H1 (cell line): Measurements from ENCODE around the gene RSAD2. TPM values are rescaled to one million over a fixed set of nuclear protein-coding genes. Genes with fewer than 3 reads are reported as not detected.

ENCODE experiments used
- CTCF ChIA-PET: fragments of 300-600 bp; sonication (Branson Sonifier 250); formaldehyde crosslinking; loops from one replicate; lab custom pipeline; 2021; ENCODE audit not compliant: partially characterized antibody; lab: Charles Lee
- POLR2A ChIA-PET: fragments of 300-600 bp; sonication (Branson Sonifier 250); formaldehyde crosslinking; loops from one replicate; lab custom pipeline; 2021; ENCODE audit warnings: inconsistent platforms; ENCODE audit not compliant: partially characterized antibody; lab: Charles Lee
- DNase-seq, 2 experiments: peaks; one replicate each; pipeline versions ENCODE4 v3.0.0 to v3.0.0-alpha.2; 2010 to 2022; ENCODE audit warnings: low spot score in 2 of 2, low read depth in 1 of 2, mixed read lengths in 1 of 2
- FAIRE-seq: peaks from 2 replicates; lab custom pipeline; 2011; peaks lifted over from hg19 to GRCh38; lab: Jason Lieb, UNC
- H2AFZ ChIP-seq: 2 replicates; pipeline ENCODE4 v1.8.1; 2012; ENCODE audit warnings: low read length, inconsistent platforms
- H2AK5ac ChIP-seq: 2 replicates; pipeline ENCODE4 v1.6.1; 2013; ENCODE audit warnings: low read depth, low read length
- H2BK120ac ChIP-seq: replicated peaks from 2 replicates; pipeline ENCODE3; 2013; ENCODE audit warnings: low read depth, low read length, inconsistent platforms
- H2BK12ac ChIP-seq: 2 replicates; pipeline ENCODE4 v1.6.1; 2013; ENCODE audit warnings: low read depth, low read length
- H2BK15ac ChIP-seq: 2 replicates; pipeline ENCODE4 v1.6.1; 2013; ENCODE audit warnings: low read length
- H2BK20ac ChIP-seq: 2 replicates; pipeline ENCODE4 v1.6.1; 2013; ENCODE audit warnings: low read length
- H2BK5ac ChIP-seq: 2 replicates; pipeline ENCODE4 v1.6.1; 2013; ENCODE audit warnings: low read depth, low read length
- H3K14ac ChIP-seq: 2 replicates; pipeline ENCODE4 v1.6.1; 2013; ENCODE audit warnings: inconsistent platforms; ENCODE audit not compliant: insufficient read length
- H3K18ac ChIP-seq: 2 replicates; pipeline ENCODE4 v1.6.1; 2013; ENCODE audit warnings: low read length; ENCODE audit errors: extremely low read depth
- H3K23ac ChIP-seq: 2 replicates; pipeline ENCODE4 v1.6.1; 2013; ENCODE audit warnings: inconsistent platforms; ENCODE audit not compliant: insufficient read length
- H3K23me2 ChIP-seq: 2 replicates; pipeline ENCODE4 v1.6.1; 2013; ENCODE audit warnings: low read depth, low read length
- H3K27ac ChIP-seq: 2 replicates; pipeline ENCODE4 v1.6.1; 2011; ENCODE audit warnings: low read depth, low read length, inconsistent platforms
- H3K27me3 ChIP-seq, 4 experiments: replicated peaks in 1 of 4; 1 replicate in 1 of 4; 2 replicates in 3 of 4; pipeline versions ENCODE4 v1.6.1 to v1.8.1; 2011 to 2013; ENCODE audit warnings: low read length in 3 of 4, mild to moderate bottlenecking in 3 of 4, inconsistent platforms in 2 of 4, mixed read lengths in 2 of 4, moderate library complexity in 1 of 4; ENCODE audit not compliant: control insufficient read depth in 3 of 4, insufficient read depth in 3 of 4; ENCODE audit errors: extremely low read depth in 1 of 4
- H3K36me3 ChIP-seq, 4 experiments: 2 replicates each; pipeline versions ENCODE4 v1.6.1 to v1.8.1; 2011 to 2013; ENCODE audit warnings: mild to moderate bottlenecking in 4 of 4, low read length in 3 of 4, moderate library complexity in 2 of 4, control low read depth in 1 of 4, inconsistent platforms in 1 of 4; ENCODE audit not compliant: insufficient read depth in 4 of 4, control insufficient read depth in 2 of 4
- H3K4ac ChIP-seq: replicated peaks from 2 replicates; pipeline ENCODE3; 2013; ENCODE audit warnings: low read length, low read depth, mixed read lengths, inconsistent platforms; ENCODE audit not compliant: insufficient read length
- H3K4me1 ChIP-seq, 4 experiments: replicated peaks in 1 of 4; 1 replicate in 1 of 4; 2 replicates in 3 of 4; pipeline versions ENCODE4 v1.6.1 to v1.8.1; 2011 to 2013; ENCODE audit warnings: low read length in 3 of 4, inconsistent platforms in 2 of 4, mixed read lengths in 1 of 4; ENCODE audit not compliant: insufficient read depth in 4 of 4, control insufficient read depth in 3 of 4
- H3K4me2 ChIP-seq, 2 experiments: 2 replicates each; pipeline versions ENCODE4 v1.6.1 to v1.8.1; 2011 to 2013; ENCODE audit warnings: low read depth in 2 of 2, low read length in 2 of 2, control low read depth in 1 of 2, inconsistent platforms in 1 of 2, mild to moderate bottlenecking in 1 of 2; ENCODE audit not compliant: insufficient read depth in 1 of 2
- H3K4me3 ChIP-seq, 4 experiments: fragments of 200-600, 300-600 bp in 1 of 4; sonication (generic), shearing (Covaris generic), sonication (Bioruptor Twin) in 1 of 4; 2 replicates each; pipeline versions ENCODE4 v1.5.1 to v1.8.1; 2011 to 2016; ENCODE audit warnings: low read length in 4 of 4, low read depth in 3 of 4, control low read depth in 2 of 4, inconsistent platforms in 2 of 4, mild to moderate bottlenecking in 2 of 4, mixed read lengths in 1 of 4, moderate library complexity in 1 of 4; ENCODE audit not compliant: insufficient read depth in 2 of 4; ENCODE audit errors: extremely low read depth in 1 of 4
- H3K56ac ChIP-seq: replicated peaks from 2 replicates; pipeline ENCODE3; 2013; ENCODE audit warnings: low read depth, mild to moderate bottlenecking, mixed read lengths, low read length, inconsistent platforms; ENCODE audit not compliant: insufficient read length
- H3K79me1 ChIP-seq: 2 replicates; pipeline ENCODE4 v1.6.1; 2013; ENCODE audit warnings: low read depth, low read length, control low read depth
- H3K79me2 ChIP-seq, 2 experiments: 2 replicates each; pipeline versions ENCODE4 v1.6.1 to v1.8.1; 2012 to 2013; ENCODE audit warnings: low read length in 2 of 2, mild to moderate bottlenecking in 2 of 2, inconsistent platforms in 1 of 2; ENCODE audit not compliant: insufficient read depth in 2 of 2, control insufficient read depth in 1 of 2
- H3K9ac ChIP-seq, 4 experiments: replicated peaks in 1 of 4; 1 replicate in 1 of 4; 2 replicates in 3 of 4; pipeline versions ENCODE4 v1.6.1 to v1.8.1; 2011 to 2013; ENCODE audit warnings: low read depth in 3 of 4, low read length in 3 of 4, control low read depth in 2 of 4, mild to moderate bottlenecking in 2 of 4, moderate library complexity in 2 of 4, inconsistent platforms in 1 of 4; ENCODE audit errors: extremely low read depth in 1 of 4
- H3K9me3 ChIP-seq, 2 experiments: 2 replicates each; pipeline versions ENCODE4 v1.6.1 to v1.8.1; 2012 to 2013; ENCODE audit warnings: mild to moderate bottlenecking in 2 of 2, moderate library complexity in 2 of 2, control low read depth in 1 of 2, inconsistent platforms in 1 of 2, low read depth in 1 of 2, low read length in 1 of 2, mixed read lengths in 1 of 2; ENCODE audit not compliant: insufficient read depth in 2 of 2
- H4K20me1 ChIP-seq, 2 experiments: replicated peaks in 1 of 2; 2 replicates each; pipeline versions ENCODE3 to v1.8.1; 2011 to 2013; ENCODE audit warnings: inconsistent platforms in 2 of 2, low read length in 2 of 2, mild to moderate bottlenecking in 1 of 2; ENCODE audit not compliant: insufficient read depth in 2 of 2, control insufficient read depth in 1 of 2
- H4K5ac ChIP-seq: 2 replicates; pipeline ENCODE4 v1.6.1; 2013; ENCODE audit warnings: low read length, low read depth, mixed read lengths, inconsistent platforms; ENCODE audit not compliant: insufficient read length
- H4K8ac ChIP-seq: 2 replicates; pipeline ENCODE4 v1.8.0; 2013; ENCODE audit warnings: mild to moderate bottlenecking, moderate library complexity, low read length, inconsistent platforms; ENCODE audit not compliant: insufficient read depth; ENCODE audit errors: extremely low read depth
- H4K91ac ChIP-seq: replicated peaks from 2 replicates; pipeline ENCODE3; 2013; ENCODE audit warnings: low read length, mixed read lengths, inconsistent platforms; ENCODE audit not compliant: insufficient read length
- ATF3 ChIP-seq: IDR thresholded peaks from 2 replicates; pipeline ENCODE4 v1.6.1; 2011; ENCODE audit warnings: low read depth, mild to moderate bottlenecking, low read length; ENCODE audit not compliant: insufficient read depth
- CBX5 ChIP-seq: fragments of 300-800, 300-1000 bp; sonication (generic); IDR thresholded peaks from 2 replicates; pipeline ENCODE4 v1.7.1; 2016; ENCODE audit warnings: antibody characterized with exemption, low read length, low read depth
- EZH2 ChIP-seq: fragments of 200-600 bp; sonication (generic); IDR thresholded peaks from 2 replicates; pipeline ENCODE4 v1.7.1; 2012; ENCODE audit warnings: low read depth, mild to moderate bottlenecking, moderate library complexity, low read length, inconsistent platforms; ENCODE audit not compliant: severe bottlenecking
- GTF2F1 ChIP-seq: IDR thresholded peaks from 2 replicates; pipeline ENCODE4 v1.6.1; 2012; ENCODE audit warnings: low read depth, low read length, improper control_type of control experiment, borderline replicate concordance
- JUN ChIP-seq: IDR thresholded peaks from 2 replicates; pipeline ENCODE4 v1.6.1; 2011; ENCODE audit warnings: low read depth, mild to moderate bottlenecking, improper control_type of control experiment, low read length
- JUND ChIP-seq: IDR thresholded peaks from 2 replicates; pipeline ENCODE4 v1.6.1; 2011; ENCODE audit warnings: mild to moderate bottlenecking, improper control_type of control experiment, low read length
- NRF1 ChIP-seq: IDR thresholded peaks from 2 replicates; pipeline ENCODE4 v1.6.1; 2011; ENCODE audit warnings: mild to moderate bottlenecking, low read depth, low read length, improper control_type of control experiment
- PHF8 ChIP-seq: fragments of 200-600 bp; sonication (generic); conservative IDR thresholded peaks from 2 replicates; pipeline ENCODE4 v1.7.1; 2012; ENCODE audit warnings: low read depth, mild to moderate bottlenecking, inconsistent platforms, low read length, moderate library complexity
- RFX5 ChIP-seq: IDR thresholded peaks from 2 replicates; pipeline ENCODE4 v1.6.1; 2011; ENCODE audit warnings: low read depth, low read length, improper control_type of control experiment, borderline replicate concordance
- SIN3A ChIP-seq, 2 experiments: IDR thresholded peaks in 1 of 2; conservative IDR thresholded peaks in 1 of 2; 2 replicates each; pipeline ENCODE4 v1.6.1; 2011 to 2012; ENCODE audit warnings: low read length in 2 of 2, improper control_type of control experiment in 1 of 2, low read depth in 1 of 2, mild to moderate bottlenecking in 1 of 2
- SUZ12 ChIP-seq: fragments of 200-600 bp; sonication (generic); IDR thresholded peaks from 2 replicates; pipeline ENCODE4 v1.6.1; 2012; ENCODE audit warnings: mild to moderate bottlenecking, inconsistent platforms, low read length, moderate library complexity, mixed read lengths
- WGBS, 2 experiments: shearing (Covaris generic) in 1 of 2; methylation state at CpG; one replicate each; pipeline versions ENCODE4 v1.1.6 to v1.1.7; 2013 to 2015; ENCODE audit warnings: low lambda C conversion rate in 2 of 2, mixed read lengths in 2 of 2, inconsistent platforms in 1 of 2, low coverage in 1 of 2, missing lambda C conversion rate in 1 of 2; ENCODE audit not compliant: insufficient replicate concordance in 2 of 2, insufficient coverage in 1 of 2, insufficient read length in 1 of 2; ENCODE audit errors: extremely low coverage in 1 of 2, missing lambda C conversion rate in 1 of 2; 5-methylcytosine and 5-hydroxymethylcytosine counted together
- polyA plus RNA-seq, 7 experiments: library from polyadenylated mRNA; depleted of rRNA in 3 of 7; stranded (reverse) in 5 of 7; unstranded in 2 of 7; fragments of >200 nt in 5 of 7; fragments of 200-250 nt in 2 of 7; gene quantifications; 1 replicate in 5 of 7; 2 replicates in 1 of 7; 4 replicates in 1 of 7; pipeline versions ENCODE4 v1.2.1 to v1.2.3, GENCODE V29; 2011 to 2013; ENCODE audit warnings: missing spikeins in 2 of 7, mixed read lengths in 2 of 7
- total RNA-seq: library from RNA; stranded (reverse); fragmentation: NEBNext Ultra II Directional; extraction: Animal tissue kit (Norgen Biotek cat#: 25700); gene quantifications from 2 replicates; pipeline ENCODE4 v1.2.1, GENCODE V29; 2021

RSAD2 gene
- total and polyA plus RNA-seq, 2 of the 8 experiments (the other 6 are each of a cell fraction or from before 2014, with no cell fraction given), result not detected

- Histone ChIP-seq H2BK12ac (no peak overlapping the region), H2AFZ (no peak overlapping the region), H3K27me3 (no peaks in the 10 kb centered on the region), H3K9me3 (no peaks in the 10 kb centered on the region), H3K56ac (no peak overlapping the region), H3K18ac (no peak overlapping the region), H2BK20ac (no peak overlapping the region), H3K23ac (no peak overlapping the region), H3K79me2 (peaks cover 0 to 23% of the 10 kb centered on the region in 2 experiments; a peak in 2 of 4 replicates), H2BK120ac (no peak overlapping the region), H3K4me3 (no peak overlapping the region), H4K5ac (no peak overlapping the region), H4K8ac (no peak overlapping the region), H2BK15ac (no peak overlapping the region), H3K14ac (no peak overlapping the region), H3K36me3 (no peaks in the 10 kb centered on the region), H3K4me2 (no peak overlapping the region), H3K79me1 (peaks cover 4% of the 10 kb centered on the region; the same call in 1 of the 2 replicates), H3K27ac (no peak overlapping the region), H3K9ac (no peak overlapping the region), H2BK5ac (no peak overlapping the region), H4K91ac (no peak overlapping the region), H3K4ac (no peak overlapping the region), H2AK5ac (no peak overlapping the region), H3K23me2 (no peaks in the 10 kb centered on the region), H3K4me1 (peaks cover 0 to 15% (median 6%) of the 10 kb centered on the region in 4 experiments; a peak in 5 of 7 replicates), H4K20me1 (peaks cover 3 to 5% of the 10 kb centered on the region in 2 experiments)
- 88% methylated on average over 11 of the region's 11 CpGs; no CpG with 5 or more reads in 1 of the 2 experiments for WGBS, 2 experiments
- ChIA-PET POLR2A (no interaction called here), CTCF (interaction anchor here (0.6 to 1.0 kb wide), 2 partner anchors 20 to 96 kb away, joined by 3 to 4 read pairs; no protein-coding TSS in a partner anchor)
- FAIRE-seq, result no peak
- DNase-seq, result peak in 1 of 2 experiments; percentile 23
- TF ChIP-seq RFX5 (no peak), EZH2 (no peak), NRF1 (no peak), PHF8 (no peak), CBX5 (no peak), ATF3 (no peak), SIN3A (conservative IDR thresholded peaks at IDR 0.05 in 1 of 2, IDR thresholded peaks at IDR 0.05 in 1 of 2; ENCODE audit: low read depth in 1 of 2, low read length in 2 of 2) (no peak), JUN (no peak), SUZ12 (no peak), GTF2F1 (no peak), JUND (no peak)
These were observed 57.4 kb downstream of the RSAD2 start for GRCh38 chr2:6934758-6935651.
